NCI-H1092 (cell line): ENCODE results near the gene NUDCD3.

ENCODE experiments used
- DNase-seq: peaks from one replicate; lab custom pipeline; 2025; lab: John Stamatoyannopoulos, UW

The NUDCD3 gene

DNA sequence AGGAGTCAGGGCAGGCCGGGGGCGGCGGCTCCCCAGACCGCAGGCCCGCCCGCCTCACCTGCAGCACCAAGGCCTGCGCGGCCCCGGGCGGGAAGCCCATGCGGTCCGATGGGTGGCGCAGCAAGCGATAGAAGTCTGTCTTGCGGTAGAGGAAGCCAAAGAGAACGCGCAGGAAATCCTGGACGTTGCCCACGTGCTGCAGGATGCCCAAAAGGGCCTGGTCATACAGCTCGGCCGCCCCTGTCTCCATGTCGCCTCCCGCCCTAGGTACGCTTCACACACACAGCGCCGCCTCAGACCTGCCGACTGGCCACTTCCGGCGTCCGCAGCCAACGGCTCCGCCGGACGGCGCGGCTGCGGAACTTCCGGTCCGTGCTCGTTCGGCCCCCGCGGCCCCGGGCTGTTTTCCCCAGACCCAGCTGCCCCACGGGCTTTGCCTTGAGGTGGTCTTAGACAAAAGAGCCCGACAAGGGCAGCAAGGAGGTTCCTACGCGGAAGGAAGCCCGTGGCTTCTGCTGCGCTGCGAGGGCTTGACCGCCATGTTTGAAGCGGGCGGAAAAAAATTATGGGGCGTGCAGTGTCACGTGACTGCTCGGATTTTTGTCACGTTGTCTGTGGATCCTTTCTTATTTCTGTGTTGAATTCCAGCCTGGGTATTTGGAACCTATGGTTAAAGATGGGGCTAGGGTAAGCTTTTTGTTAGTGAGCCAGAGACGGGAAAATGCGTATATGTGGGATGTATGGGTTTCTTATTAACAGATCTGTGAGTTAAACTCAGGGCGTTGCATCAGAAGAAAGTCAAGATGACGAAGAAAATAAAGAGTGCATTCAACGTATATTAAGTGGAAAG, at the start of gene NUDCD3:
NUDCD3 (minus strand) TSS at position 308 of the 850 bp plus-strand sequence; CDS start at position 250, 58 bp downstream.
- peak; percentile 89 for DNase-seq

DNA sequence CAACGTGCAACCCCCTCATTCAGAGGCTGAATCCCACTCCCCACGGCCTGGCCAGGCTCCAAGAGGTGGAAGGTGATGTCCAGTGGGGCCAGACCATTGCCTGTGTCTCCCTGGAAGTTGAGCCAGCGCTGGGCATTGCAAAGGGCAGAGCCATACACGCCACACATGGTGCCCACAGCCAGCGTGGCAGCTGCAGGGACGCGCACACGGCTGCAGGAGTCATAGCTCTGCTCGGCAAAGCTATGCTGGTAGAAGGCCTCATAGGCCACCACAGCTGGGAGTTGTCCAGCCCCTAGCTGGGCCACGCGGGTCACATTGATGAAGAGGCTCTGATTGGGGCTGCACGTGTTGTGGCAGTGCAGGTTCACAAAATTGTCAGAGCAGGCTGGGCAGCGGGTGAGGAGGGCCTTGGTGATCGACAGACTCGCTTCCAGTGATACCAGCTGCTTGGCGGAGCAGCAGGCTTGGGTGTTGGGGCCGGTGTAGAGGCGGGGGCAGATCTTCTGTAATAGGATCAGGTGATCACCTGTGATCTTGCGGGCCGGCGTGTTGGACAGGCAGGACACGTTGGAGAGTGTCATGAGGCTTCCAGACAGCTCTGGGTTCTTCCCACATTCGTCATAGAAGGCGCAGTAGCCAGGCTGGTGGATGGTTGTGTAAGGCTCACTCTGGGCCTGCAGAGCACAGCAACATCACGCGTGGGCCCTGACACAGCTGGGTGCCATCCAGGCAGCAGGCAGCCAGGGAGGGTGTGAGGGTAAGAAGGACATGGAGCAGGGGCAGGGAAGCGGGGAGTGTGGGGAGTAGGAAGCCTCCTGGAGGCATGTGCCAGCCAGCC, 49.4 kb upstream of the NUDCD3 start:
- DNase-seq: no peak

- no peak for DNase-seq
These were observed 48.6 kb upstream of the NUDCD3 start for GRCh38 chr7:44538798-44539668.

GRCh38 chr7:44538093-44538797, 47.8 kb upstream of the NUDCD3 start:
- DNase-seq: no peak

DNA sequence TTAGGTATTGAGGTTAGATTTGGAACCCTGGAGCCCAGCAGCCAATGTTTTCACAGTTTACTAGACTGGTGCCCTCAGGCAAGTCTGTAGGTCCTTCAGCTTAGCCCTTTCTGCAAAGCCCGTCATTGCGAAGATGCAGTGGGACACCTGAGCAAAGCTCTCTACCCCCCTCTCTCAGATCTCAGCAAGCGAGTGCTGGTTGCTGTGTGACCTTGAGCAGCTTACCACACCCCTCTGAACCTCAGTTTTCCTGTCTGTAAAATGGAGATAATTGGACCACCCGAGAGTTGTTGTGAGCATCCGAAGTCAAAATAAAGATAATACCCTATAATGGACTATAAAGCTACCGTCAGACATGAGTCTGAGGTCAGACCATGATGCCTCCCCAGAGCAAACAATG, 47.0 kb upstream of the NUDCD3 start:
- no peak for DNase-seq

DNA sequence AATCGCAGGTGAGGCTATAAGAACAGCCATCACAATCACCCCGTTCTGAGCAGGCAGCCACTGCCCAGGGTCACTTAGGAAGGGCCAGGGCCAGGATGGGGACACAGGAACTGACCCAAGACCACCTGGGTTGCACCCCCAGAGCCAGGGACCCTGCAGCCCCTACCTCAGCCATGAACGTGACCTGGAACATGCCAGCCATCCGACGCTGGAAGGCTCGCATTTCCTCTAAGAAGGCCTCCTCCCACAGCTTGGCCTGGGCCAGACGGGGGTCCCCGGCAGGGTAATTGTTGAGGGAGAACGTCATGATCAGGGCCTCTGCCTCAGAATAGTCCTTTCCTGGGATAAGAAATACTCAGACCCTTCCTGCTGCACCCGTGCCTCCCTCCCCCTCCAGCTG, 45.6 kb upstream of the NUDCD3 start:
- no peak for DNase-seq

DNA sequence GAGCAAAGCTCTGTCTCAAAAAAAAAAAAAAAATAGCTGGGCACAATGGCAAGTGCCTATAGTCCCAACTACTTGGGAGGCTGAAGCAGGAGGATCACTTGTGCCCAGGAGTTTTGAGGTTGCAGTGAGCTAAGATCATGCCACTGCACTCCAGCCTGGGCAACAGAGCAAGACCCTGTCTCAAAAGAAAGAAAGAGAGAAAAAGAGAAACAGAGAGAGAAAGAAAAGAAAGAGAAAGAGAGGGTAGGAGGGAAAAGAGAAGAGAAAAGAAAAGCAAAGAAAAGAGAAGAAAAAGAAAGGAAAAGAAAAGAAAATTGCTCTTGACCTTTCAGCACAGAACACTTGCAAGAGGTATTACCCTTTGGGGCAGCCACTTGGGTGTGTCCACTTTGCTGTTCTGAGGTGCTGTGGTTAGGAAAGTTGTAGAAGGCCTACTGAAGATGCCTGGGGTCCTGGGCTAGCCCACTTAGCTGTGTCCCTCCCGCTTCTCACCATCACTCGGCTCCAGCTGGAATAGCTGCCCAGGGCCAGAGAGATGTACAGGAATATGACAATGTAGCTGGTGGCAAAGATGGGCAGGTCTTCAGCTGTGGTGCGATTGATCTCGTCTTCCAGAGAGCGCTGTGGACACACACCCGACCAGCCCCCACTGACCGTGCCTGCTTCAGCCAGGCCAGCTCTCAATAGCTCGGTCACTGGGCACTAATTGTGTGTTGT, 45.0 kb upstream of the NUDCD3 start:
- DNase-seq: no peak

- peak; percentile 8 for DNase-seq
These were observed 44.0 kb upstream of the NUDCD3 start for GRCh38 chr7:44534501-44534900.

- no peak for DNase-seq
These were observed 43.6 kb upstream of the NUDCD3 start for GRCh38 chr7:44534087-44534486.

- no peak for DNase-seq
These were observed 43.0 kb upstream of the NUDCD3 start for GRCh38 chr7:44533301-44534055.

DNA sequence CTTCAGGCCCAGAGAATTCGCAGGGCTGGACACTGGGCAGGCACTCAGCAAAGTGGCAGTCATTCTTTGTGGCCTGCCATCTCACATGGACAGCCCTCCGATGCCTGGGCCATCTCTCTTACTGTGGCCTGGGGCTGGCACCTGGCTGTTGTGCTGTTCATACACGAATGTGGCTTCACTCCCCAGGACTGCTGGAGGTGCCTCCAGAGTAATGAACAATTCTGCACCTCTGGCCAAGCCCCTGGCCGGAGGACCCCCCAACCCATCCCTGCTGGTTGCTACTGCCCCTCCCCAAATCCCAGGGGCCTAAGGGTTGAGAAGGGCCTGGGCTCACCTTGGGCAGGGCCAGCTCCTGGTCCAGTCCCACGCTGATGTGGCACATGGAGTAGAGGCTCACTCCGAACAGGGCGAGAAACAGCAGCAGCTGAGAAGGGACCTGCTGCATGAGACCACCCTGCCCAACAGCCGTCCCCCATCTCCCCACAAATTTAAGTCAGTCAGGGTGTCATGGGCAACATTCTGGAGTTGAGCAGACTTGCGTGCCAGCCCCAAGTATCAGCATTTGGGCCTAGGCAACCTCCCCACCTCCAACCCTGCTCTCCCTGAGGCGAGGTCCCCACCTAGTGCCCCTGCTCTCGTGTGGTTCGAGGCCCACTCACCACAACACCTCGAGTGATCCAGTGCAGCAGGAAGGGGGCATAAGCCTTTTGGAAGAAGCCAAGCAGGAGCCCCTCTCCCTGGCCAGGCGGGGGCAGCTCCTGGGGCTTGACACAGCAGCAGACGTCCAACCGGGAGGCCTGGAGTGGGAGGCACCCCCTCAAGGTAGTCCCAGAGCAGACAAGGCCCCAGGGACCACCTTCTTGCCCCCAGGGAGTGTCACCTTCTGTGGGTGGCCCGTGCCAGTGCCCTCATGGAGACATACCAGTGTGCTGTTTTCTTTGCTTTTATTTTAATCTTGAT, 41.2 kb upstream of the NUDCD3 start:
- no peak for DNase-seq

- no peak for DNase-seq
These were observed 40.5 kb upstream of the NUDCD3 start for GRCh38 chr7:44530990-44531389.

DNA sequence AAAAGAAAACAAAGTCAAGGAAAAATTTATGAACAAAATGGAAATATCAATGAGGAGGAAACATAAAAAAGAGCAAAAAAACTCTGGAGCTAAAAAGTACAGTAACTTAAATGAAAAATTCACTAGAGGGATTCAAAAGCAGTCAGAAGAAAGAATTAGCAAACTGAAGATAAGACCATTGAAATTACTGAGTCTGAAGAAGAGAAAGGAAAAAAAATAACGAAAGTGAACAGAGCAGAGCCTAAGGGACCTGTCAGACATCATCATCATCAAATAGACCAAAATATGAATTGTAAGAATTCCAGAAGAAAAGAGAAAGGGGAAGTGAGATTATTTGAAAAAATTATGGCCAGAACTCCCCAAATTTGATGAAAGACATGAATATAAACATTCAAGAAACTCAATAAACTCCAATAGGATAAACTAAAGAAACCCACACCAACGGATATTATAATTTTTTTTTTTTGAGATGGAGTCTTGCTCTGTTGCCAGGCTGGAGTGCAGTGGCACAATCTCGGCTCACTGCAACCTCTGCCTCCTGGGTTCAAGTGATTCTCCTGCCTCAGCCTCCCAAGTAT, 34.4 kb upstream of the NUDCD3 start:
- no peak for DNase-seq

GRCh38 chr7:44522315-44522714, 31.9 kb upstream of the NUDCD3 start:
- DNase-seq: no peak

DNA sequence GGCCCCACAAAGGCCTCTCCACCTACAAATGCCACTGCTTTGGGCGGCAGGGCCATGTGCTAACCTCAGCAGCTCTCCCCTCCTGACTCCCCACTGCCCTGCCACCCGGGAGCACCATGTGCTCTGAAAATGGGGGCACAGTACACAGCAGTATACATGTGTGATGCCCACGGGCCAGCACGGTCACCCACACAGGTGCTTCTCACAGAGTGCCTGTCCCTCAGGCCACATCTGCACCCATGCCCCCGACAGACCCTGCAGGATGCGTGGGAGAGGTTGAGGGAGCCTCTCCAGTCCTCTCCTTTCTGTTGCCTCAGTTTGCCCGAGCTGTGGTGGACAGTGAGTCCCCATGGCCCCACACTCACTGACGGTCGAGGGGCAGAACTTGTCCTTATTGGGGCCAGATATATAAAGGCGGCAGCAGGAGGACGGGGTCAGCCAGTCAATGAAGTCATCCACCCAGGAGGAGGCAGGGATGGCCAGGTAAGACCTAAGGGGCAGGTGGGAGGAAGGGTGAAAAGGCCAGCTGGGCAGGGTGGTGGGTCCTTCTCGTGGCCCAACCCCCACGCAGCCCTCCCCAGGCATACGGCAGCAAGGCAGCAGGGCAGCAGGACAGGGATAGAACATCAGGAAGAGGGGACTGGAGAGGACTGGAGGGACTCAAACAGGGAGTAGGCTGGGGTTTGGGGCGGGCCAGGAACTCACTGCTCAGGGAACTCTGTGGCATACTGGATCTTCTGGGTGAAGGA, 31.1 kb upstream of the NUDCD3 start:
- DNase-seq: no peak

- no peak for DNase-seq
These were observed 30.1 kb upstream of the NUDCD3 start for GRCh38 chr7:44520574-44520973.

- no peak for DNase-seq
These were observed 29.1 kb upstream of the NUDCD3 start for GRCh38 chr7:44519546-44519945.

GRCh38 chr7:44518761-44519160, 28.3 kb upstream of the NUDCD3 start:
- DNase-seq: no peak
